GM12874 (cell line): ENCODE results near the gene NUDT8.

Source experiments
- TF ChIP-seq, protein P1 (sequence below): IDR thresholded peaks from 2 replicates; pipeline ENCODE4 v1.5.1; 2011; ENCODE audit warnings: low read depth, mild to moderate bottlenecking, control low read depth, low read length, moderate library complexity; ENCODE audit not compliant: insufficient read depth

NUDT8 gene

DNA sequence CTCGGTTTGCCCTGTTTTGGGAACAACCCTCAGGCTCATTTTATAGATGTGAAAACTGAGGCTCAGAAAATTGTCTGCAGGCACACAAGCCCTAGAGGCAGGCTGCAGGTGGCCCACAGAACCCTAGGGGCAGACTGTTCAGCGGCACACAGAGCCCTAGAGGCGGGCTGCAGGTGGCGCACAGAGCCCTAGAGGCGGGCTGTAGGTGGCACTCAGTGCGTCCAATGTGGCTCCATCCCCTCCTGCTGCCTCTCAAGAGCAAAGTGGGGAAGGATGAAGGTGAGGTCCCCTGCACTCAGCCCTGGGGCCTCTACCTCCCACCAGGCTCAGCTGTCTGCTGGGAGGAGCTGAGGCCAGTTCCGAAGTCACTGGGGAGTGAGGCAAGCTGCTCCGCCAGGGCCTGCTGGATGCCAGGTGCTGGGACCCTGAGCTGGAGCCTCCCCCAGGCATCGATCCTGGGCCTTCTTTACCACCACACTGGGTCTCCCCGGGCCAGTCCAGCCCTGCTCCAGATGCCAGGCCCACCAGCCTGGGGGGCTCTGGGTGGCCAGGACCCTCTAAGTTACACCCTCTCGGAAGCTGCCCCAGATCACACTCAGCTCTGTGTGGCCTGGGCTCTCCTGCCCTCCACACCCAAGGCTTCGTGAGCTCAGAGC, 18.5 kb upstream of the NUDT8 start:
- TF ChIP-seq, protein P1, sequence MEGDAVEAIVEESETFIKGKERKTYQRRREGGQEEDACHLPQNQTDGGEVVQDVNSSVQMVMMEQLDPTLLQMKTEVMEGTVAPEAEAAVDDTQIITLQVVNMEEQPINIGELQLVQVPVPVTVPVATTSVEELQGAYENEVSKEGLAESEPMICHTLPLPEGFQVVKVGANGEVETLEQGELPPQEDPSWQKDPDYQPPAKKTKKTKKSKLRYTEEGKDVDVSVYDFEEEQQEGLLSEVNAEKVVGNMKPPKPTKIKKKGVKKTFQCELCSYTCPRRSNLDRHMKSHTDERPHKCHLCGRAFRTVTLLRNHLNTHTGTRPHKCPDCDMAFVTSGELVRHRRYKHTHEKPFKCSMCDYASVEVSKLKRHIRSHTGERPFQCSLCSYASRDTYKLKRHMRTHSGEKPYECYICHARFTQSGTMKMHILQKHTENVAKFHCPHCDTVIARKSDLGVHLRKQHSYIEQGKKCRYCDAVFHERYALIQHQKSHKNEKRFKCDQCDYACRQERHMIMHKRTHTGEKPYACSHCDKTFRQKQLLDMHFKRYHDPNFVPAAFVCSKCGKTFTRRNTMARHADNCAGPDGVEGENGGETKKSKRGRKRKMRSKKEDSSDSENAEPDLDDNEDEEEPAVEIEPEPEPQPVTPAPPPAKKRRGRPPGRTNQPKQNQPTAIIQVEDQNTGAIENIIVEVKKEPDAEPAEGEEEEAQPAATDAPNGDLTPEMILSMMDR: peak; percentile 80

DNA sequence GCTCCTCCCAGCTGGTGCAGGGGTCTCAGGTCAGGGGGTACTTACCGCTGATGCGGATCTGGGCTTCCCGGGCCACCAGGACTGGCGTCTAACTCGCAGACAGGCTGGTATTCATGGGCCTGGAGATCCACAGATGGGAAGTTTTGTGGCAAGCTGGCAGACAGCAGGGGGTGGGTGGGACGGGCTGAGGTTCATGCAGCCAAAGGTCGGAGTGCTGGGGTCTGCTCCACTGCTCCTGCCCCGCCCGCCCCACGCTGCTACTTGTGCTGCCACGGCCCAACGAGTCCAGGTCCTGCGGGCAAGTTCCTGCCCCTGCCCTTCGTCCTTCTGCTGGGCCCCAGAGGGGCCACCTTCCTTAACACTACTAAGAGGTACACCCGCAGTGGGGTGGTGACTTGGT, 17.7 kb upstream of the NUDT8 start:
- TF ChIP-seq, protein P1: no peak

GRCh38 chr11:67646535-67647336, 17.0 kb upstream of the NUDT8 start:
- TF ChIP-seq, protein P1: peak; percentile 16; the same call in 1 of the 2 replicates

DNA sequence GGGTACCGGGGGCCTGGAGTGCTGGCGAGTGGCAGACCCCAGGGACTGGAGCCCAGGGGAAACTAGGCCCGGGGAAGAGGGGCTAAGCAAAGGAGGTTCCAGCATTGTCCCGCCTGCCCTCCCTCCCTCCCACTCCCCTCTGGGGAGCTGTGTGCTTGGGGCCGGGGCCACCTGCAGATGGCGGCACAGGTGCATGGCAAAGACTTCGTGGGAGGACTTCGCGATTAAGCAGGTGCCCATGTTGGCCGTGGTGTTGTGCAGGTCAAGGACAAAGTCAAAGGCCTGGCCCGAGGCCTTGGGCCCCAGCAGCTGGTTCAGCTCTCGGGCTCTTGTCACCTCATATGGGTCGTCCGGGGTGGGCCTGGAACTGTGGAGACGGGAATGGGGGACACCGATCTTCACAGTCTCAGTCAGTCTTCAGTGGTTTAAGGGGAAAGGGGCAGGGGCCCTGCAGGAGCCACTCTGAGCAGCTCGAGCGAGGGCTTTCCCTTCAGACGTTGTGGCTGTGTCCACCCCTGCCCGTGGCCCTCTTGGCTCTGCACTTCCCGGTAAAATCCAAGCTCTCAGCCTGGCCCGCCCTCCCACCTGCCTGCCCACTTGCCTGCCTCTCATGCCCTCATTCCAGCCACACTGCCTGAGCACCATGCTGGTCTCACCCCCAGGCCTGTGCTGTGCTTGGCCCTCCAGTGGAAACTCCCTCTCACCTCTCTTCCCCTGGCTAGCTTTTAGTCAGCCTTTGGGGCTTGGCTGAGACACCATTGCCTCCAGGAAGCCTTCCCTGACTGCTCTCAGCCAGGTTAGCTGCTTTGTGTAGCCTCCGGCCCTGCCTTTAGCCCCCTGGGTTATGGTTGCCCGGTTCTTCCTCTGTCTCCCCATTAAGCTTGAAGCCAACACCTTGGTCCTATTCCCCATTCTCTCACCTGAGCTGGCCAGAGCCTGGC, 16.1 kb upstream of the NUDT8 start:
- TF ChIP-seq, protein P1: peak; percentile 37

GRCh38 chr11:67644472-67645418, 15.0 kb upstream of the NUDT8 start:
- TF ChIP-seq, protein P1: no peak

DNA sequence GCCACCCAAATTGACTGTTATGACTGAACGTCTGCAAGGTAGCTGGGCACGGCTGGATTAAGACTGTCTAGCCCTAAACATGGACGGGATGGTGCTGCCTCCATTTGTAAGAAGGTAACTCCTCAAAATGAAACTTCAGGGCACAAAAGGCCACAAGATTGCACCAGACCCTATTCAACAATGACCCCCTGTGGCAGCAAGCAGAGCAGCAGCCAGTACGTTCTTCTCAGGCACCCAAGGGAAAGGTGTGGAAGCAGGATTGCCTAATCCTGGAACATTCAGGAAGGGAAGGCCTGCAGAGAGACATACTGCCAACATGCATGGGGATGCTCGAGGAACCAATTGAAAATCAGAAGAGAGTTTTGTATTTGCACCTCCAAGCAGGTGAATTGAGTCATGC, 14.3 kb upstream of the NUDT8 start:
- TF ChIP-seq, protein P1: peak; percentile 47
